ENCODE results near the gene NLGN1.

NLGN1 gene

GRCh38 chr3:173823911-173824460 lies 426.4 kb downstream of the NLGN1 start:
- no peak overlapping the region for H3K4me3 Mint-ChIP-seq
- no peak for DNase-seq (ENCODE audit: low spot score)
- H3K27ac Mint-ChIP-seq = no peak overlapping the region
- H3K9me3 Mint-ChIP-seq = no peaks in the 10 kb centered on the region
- H3K36me3 Mint-ChIP-seq (ENCODE audit: low read depth) = no peaks in the 10 kb centered on the region
- no peaks in the 10 kb centered on the region for H3K4me1 Mint-ChIP-seq (ENCODE audit: low read depth)
- no peaks in the 10 kb centered on the region for H3K27me3 Mint-ChIP-seq (ENCODE audit: low read depth)

- no peaks in the 10 kb centered on the region for H3K27me3 Mint-ChIP-seq (ENCODE audit: low read depth)
- no peaks in the 10 kb centered on the region for H3K4me1 Mint-ChIP-seq (ENCODE audit: low read depth)
- H3K36me3 Mint-ChIP-seq (ENCODE audit: low read depth) = no peaks in the 10 kb centered on the region
- H3K27ac Mint-ChIP-seq = no peak overlapping the region
- no peak for DNase-seq (ENCODE audit: low spot score)
- no peaks in the 10 kb centered on the region for H3K9me3 Mint-ChIP-seq
- H3K4me3 Mint-ChIP-seq = no peak overlapping the region
Observed at GRCh38 chr3:173825730-173826129, 428.2 kb downstream of the NLGN1 start.

- Mint-ChIP-seq H3K9me3 (no peaks in the 10 kb centered on the region), H3K27me3 (ENCODE audit: low read depth) (no peaks in the 10 kb centered on the region), H3K4me1 (ENCODE audit: low read depth) (no peaks in the 10 kb centered on the region), H3K36me3 (ENCODE audit: low read depth) (no peaks in the 10 kb centered on the region), H3K27ac (no peak overlapping the region), H3K4me3 (no peak overlapping the region)
- no peak for DNase-seq (ENCODE audit: low spot score)
Observed at GRCh38 chr3:173826416-173826815, 428.9 kb downstream of the NLGN1 start.

GRCh38 chr3:173826901-173827609 lies 429.5 kb downstream of the NLGN1 start:
- H3K27ac Mint-ChIP-seq = no peak overlapping the region
- DNase-seq (ENCODE audit: low spot score) = no peak
- no peaks in the 10 kb centered on the region for H3K27me3 Mint-ChIP-seq (ENCODE audit: low read depth)

GRCh38 chr3:173838644-173839043 lies 441.1 kb downstream of the NLGN1 start:
- Mint-ChIP-seq H3K4me1 (ENCODE audit: low read depth) (no peaks in the 10 kb centered on the region), H3K27me3 (ENCODE audit: low read depth) (no peaks in the 10 kb centered on the region), H3K4me3 (no peak overlapping the region), H3K27ac (no peak overlapping the region), H3K36me3 (ENCODE audit: low read depth) (no peaks in the 10 kb centered on the region), H3K9me3 (peaks cover 4% of the 10 kb centered on the region)
- DNase-seq (ENCODE audit: low spot score) = no peak

More at GRCh38 chr3:173826901-173827609, 429.5 kb downstream of the NLGN1 start:
- Mint-ChIP-seq H3K9me3 (no peaks in the 10 kb centered on the region), H3K4me1 (ENCODE audit: low read depth) (no peaks in the 10 kb centered on the region), H3K4me3 (no peak overlapping the region), H3K36me3 (ENCODE audit: low read depth) (no peaks in the 10 kb centered on the region)

- no peak overlapping the region for H3K27ac Mint-ChIP-seq
- no peaks in the 10 kb centered on the region for H3K27me3 Mint-ChIP-seq (ENCODE audit: low read depth)
- H3K4me3 Mint-ChIP-seq = no peak overlapping the region
- H3K4me1 Mint-ChIP-seq (ENCODE audit: low read depth) = no peaks in the 10 kb centered on the region
- peaks cover 5% of the 10 kb centered on the region for H3K9me3 Mint-ChIP-seq
- no peak for DNase-seq (ENCODE audit: low spot score)
- no peaks in the 10 kb centered on the region for H3K36me3 Mint-ChIP-seq (ENCODE audit: low read depth)
Observed at GRCh38 chr3:173839859-173840258, 442.3 kb downstream of the NLGN1 start.

- Mint-ChIP-seq H3K4me1 (ENCODE audit: low read depth) (no peaks in the 10 kb centered on the region), H3K27me3 (ENCODE audit: low read depth) (no peaks in the 10 kb centered on the region), H3K9me3 (peaks cover 5% of the 10 kb centered on the region), H3K4me3 (no peak overlapping the region), H3K36me3 (ENCODE audit: low read depth) (no peaks in the 10 kb centered on the region), H3K27ac (no peak overlapping the region)
- no peak for DNase-seq (ENCODE audit: low spot score)
Observed at GRCh38 chr3:173841334-173841733, 443.8 kb downstream of the NLGN1 start.

- Mint-ChIP-seq H3K27ac (no peak overlapping the region), H3K4me3 (no peak overlapping the region), H3K9me3 (peaks cover 5% of the 10 kb centered on the region), H3K4me1 (ENCODE audit: low read depth) (no peaks in the 10 kb centered on the region), H3K36me3 (ENCODE audit: low read depth) (no peaks in the 10 kb centered on the region), H3K27me3 (ENCODE audit: low read depth) (no peaks in the 10 kb centered on the region)
- DNase-seq (ENCODE audit: low spot score) = no peak
Observed at GRCh38 chr3:173843060-173843459, 445.5 kb downstream of the NLGN1 start.

GRCh38 chr3:173846584-173846983 lies 449.0 kb downstream of the NLGN1 start:
- peaks cover 5% of the 10 kb centered on the region for H3K9me3 Mint-ChIP-seq
- no peak for DNase-seq (ENCODE audit: low spot score)
- no peak overlapping the region for H3K27ac Mint-ChIP-seq
- no peaks in the 10 kb centered on the region for H3K36me3 Mint-ChIP-seq (ENCODE audit: low read depth)
- H3K4me3 Mint-ChIP-seq = no peak overlapping the region
- no peaks in the 10 kb centered on the region for H3K27me3 Mint-ChIP-seq (ENCODE audit: low read depth)
- no peaks in the 10 kb centered on the region for H3K4me1 Mint-ChIP-seq (ENCODE audit: low read depth)

- Mint-ChIP-seq H3K27ac (no peak overlapping the region), H3K9me3 (no peaks in the 10 kb centered on the region), H3K36me3 (ENCODE audit: low read depth) (no peaks in the 10 kb centered on the region), H3K4me3 (no peak overlapping the region), H3K4me1 (ENCODE audit: low read depth) (no peaks in the 10 kb centered on the region), H3K27me3 (ENCODE audit: low read depth) (no peaks in the 10 kb centered on the region)
- no peak for DNase-seq (ENCODE audit: low spot score)
Observed at GRCh38 chr3:173849489-173849888, 451.9 kb downstream of the NLGN1 start.

GRCh38 chr3:173857154-173857553 lies 459.6 kb downstream of the NLGN1 start:
- Mint-ChIP-seq H3K4me1 (ENCODE audit: low read depth) (no peaks in the 10 kb centered on the region), H3K27me3 (ENCODE audit: low read depth) (no peaks in the 10 kb centered on the region), H3K36me3 (ENCODE audit: low read depth) (no peaks in the 10 kb centered on the region), H3K4me3 (no peak overlapping the region), H3K27ac (no peak overlapping the region), H3K9me3 (no peaks in the 10 kb centered on the region)
- no peak for DNase-seq (ENCODE audit: low spot score)

GRCh38 chr3:173862701-173863100 lies 465.2 kb downstream of the NLGN1 start:
- Mint-ChIP-seq H3K36me3 (ENCODE audit: low read depth) (no peaks in the 10 kb centered on the region), H3K9me3 (no peaks in the 10 kb centered on the region), H3K4me3 (no peak overlapping the region), H3K27ac (no peak overlapping the region), H3K4me1 (ENCODE audit: low read depth) (no peaks in the 10 kb centered on the region), H3K27me3 (ENCODE audit: low read depth) (no peaks in the 10 kb centered on the region)
- DNase-seq (ENCODE audit: low spot score) = no peak

- Mint-ChIP-seq H3K4me1 (ENCODE audit: low read depth) (no peaks in the 10 kb centered on the region), H3K27me3 (ENCODE audit: low read depth) (no peaks in the 10 kb centered on the region), H3K27ac (no peak overlapping the region), H3K9me3 (no peaks in the 10 kb centered on the region), H3K4me3 (no peak overlapping the region), H3K36me3 (ENCODE audit: low read depth) (no peaks in the 10 kb centered on the region)
- no peak for DNase-seq (ENCODE audit: low spot score)
Observed at GRCh38 chr3:173863551-173863950, 466.0 kb downstream of the NLGN1 start.

- Mint-ChIP-seq H3K27me3 (ENCODE audit: low read depth) (no peaks in the 10 kb centered on the region), H3K4me1 (ENCODE audit: low read depth) (no peaks in the 10 kb centered on the region), H3K4me3 (no peak overlapping the region), H3K36me3 (ENCODE audit: low read depth) (no peaks in the 10 kb centered on the region), H3K9me3 (no peaks in the 10 kb centered on the region), H3K27ac (no peak overlapping the region)
- DNase-seq (ENCODE audit: low spot score) = no peak
Observed at GRCh38 chr3:173865900-173866498, 468.5 kb downstream of the NLGN1 start.

Measured in T-helper 2 cell treated with Interferon-gamma antibody and Interleukin-4, amounts not matched to agents 5 μg/mL and 100 μg/mL, for 36 hours (primary cell).